Ascending aorta (tissue), 2 donors: ENCODE results near the gene WDR59. TPM values are rescaled to one million over a fixed set of nuclear protein-coding genes. Genes with fewer than 3 reads are reported as not detected.
"Not testable (repeated sequence)": the region's sequence is repeated elsewhere in the genome, so short reads cannot be mapped to it uniquely, and the experiment has no call there.

ENCODE experiments used
- DNase-seq, 2 donors: peaks; one replicate each; pipeline ENCODE4 v3.0.0-alpha.2; 2019; ENCODE audit warnings: low spot score in 2 of 2
- H3K27ac ChIP-seq, 2 donors: fragments of 200-600 bp; sonication (generic); one replicate each; pipeline ENCODE4 v1.5.1; 2016 to 2017; ENCODE audit warnings: mild to moderate bottlenecking in 1 of 2
- H3K27me3 ChIP-seq: fragments of 200-600 bp; sonication (generic); one replicate; pipeline ENCODE4 v1.5.1; 2017
- H3K36me3 ChIP-seq, 2 donors: fragments of 200-600 bp; sonication (generic); one replicate each; pipeline ENCODE4 v1.5.1; 2016
- H3K4me1 ChIP-seq, 2 donors: fragments of 200-600 bp; sonication (generic); one replicate each; pipeline ENCODE4 v1.5.1; 2016 to 2017; ENCODE audit warnings: mild to moderate bottlenecking in 1 of 2
- H3K4me3 ChIP-seq, 2 donors: fragments of 200-600 bp; sonication (generic); one replicate each; pipeline ENCODE4 v1.5.1; 2016 to 2017; ENCODE audit warnings: mild to moderate bottlenecking in 1 of 2
- H3K9me3 ChIP-seq, 2 donors: fragments of 200-600 bp; sonication (generic); one replicate each; pipeline ENCODE4 v1.5.1; 2016
- intact Hi-C: fragments of 100-400 bp; cut with DNase I; formaldehyde crosslinking; loops from one replicate; pipeline ENCODE4 v1.15.1; 2023
- total RNA-seq: library from RNA; depleted of rRNA; stranded (reverse); fragments of >200 nt; gene quantifications from one replicate; pipeline ENCODE4 v1.1.0, GENCODE V29; 2016
- TF ChIP-seq, protein P1 (sequence below), 3 experiments: fragments of 200-600 bp in 2 of 3; fragments of 450-650 bp in 1 of 3; sonication (generic) in 2 of 3; IDR thresholded peaks; one replicate each; pipeline ENCODE4 v1.5.1; 2016 to 2019; ENCODE audit warnings: antibody characterized with exemption in 3 of 3, mild to moderate bottlenecking in 1 of 3, moderate library complexity in 1 of 3

Gene WDR59
- total RNA-seq, 1 donor from 2014 or later = 22.0 TPM

DNA sequence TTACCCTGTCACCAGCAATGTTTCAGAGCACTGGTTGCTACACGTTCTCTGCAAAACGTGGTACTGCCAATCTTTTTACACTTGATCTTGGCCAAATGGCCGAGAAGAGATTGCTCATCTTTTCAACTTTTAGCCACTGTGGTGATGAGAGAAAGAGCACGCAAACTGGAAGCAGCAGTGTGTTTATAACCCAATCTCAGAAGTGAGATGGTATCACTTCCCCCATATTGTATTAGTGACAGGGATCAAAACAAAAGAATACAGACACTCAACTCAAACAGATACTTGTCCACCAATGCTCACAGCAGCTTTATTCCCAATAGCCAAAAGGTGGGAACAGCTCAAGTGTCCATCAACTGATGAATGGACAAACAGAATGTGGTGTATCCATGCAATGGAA is 138.2 kb downstream of the WDR59 start:
- no peak overlapping the region for H3K4me3 ChIP-seq
- no peaks in the 10 kb centered on the region for H3K9me3 ChIP-seq
- H3K27ac ChIP-seq = no peak overlapping the region
- intact Hi-C loops = no loop called here
- H3K4me1 ChIP-seq = no peaks in the 10 kb centered on the region
- TF ChIP-seq, protein P1, sequence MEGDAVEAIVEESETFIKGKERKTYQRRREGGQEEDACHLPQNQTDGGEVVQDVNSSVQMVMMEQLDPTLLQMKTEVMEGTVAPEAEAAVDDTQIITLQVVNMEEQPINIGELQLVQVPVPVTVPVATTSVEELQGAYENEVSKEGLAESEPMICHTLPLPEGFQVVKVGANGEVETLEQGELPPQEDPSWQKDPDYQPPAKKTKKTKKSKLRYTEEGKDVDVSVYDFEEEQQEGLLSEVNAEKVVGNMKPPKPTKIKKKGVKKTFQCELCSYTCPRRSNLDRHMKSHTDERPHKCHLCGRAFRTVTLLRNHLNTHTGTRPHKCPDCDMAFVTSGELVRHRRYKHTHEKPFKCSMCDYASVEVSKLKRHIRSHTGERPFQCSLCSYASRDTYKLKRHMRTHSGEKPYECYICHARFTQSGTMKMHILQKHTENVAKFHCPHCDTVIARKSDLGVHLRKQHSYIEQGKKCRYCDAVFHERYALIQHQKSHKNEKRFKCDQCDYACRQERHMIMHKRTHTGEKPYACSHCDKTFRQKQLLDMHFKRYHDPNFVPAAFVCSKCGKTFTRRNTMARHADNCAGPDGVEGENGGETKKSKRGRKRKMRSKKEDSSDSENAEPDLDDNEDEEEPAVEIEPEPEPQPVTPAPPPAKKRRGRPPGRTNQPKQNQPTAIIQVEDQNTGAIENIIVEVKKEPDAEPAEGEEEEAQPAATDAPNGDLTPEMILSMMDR (IDR thresholded peaks at IDR 0.05) = no peak
- H3K27me3 ChIP-seq = no peaks in the 10 kb centered on the region
- DNase-seq = no peak
- no peaks in the 10 kb centered on the region for H3K36me3 ChIP-seq

DNA sequence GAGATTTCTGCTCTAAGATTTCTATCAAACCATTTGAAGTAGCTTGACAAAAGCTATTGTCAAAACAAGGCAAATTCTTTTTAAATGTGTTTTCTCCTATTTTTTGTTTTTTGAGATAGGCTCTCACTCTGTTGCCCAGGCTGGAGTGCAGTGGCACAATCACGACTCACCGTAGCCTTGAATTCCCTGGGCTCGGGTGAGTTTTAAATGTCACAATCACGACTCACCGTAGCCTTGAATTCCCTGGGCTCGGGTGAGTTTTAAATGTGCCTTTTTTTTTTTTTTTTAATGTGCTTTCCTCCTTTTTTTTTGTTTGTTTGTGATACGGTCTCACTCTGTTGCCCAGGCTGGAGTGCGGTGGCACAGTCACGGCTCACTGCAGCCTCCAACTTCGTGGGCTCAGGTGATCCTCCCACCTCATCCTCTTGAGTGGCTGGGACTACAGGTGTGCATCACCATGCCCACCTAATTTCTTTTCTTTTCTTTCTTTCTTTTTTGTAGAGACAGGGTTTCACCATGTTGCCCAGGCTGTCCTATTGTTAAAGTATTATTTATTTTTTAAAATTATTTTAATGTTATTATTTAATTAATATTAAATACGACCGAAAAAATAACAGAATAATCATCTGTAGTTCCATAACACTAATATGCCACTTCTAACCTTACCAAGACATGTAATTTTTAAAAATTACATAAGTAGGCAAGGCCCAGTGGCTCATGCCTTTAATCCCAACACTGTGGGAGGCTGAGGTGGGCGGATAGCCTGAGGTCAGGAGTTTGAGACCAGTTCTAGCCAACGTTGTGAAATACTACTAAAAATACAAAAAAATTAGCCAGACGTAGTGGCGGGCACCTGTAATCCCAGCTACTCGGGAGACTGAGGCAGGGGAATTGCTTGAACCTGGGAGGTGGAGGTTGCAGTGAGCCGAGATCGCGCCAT is 140.6 kb downstream of the WDR59 start:
- no peaks in the 10 kb centered on the region for H3K36me3 ChIP-seq
- no peak for DNase-seq
- TF ChIP-seq, protein P1 (IDR thresholded peaks at IDR 0.05) = no peak
- H3K27ac ChIP-seq = no peak overlapping the region
- no peaks in the 10 kb centered on the region for H3K9me3 ChIP-seq
- H3K4me1 ChIP-seq = no peaks in the 10 kb centered on the region
- no peaks in the 10 kb centered on the region for H3K27me3 ChIP-seq
- H3K4me3 ChIP-seq = no peak overlapping the region
- intact Hi-C loops = no loop called here

DNA sequence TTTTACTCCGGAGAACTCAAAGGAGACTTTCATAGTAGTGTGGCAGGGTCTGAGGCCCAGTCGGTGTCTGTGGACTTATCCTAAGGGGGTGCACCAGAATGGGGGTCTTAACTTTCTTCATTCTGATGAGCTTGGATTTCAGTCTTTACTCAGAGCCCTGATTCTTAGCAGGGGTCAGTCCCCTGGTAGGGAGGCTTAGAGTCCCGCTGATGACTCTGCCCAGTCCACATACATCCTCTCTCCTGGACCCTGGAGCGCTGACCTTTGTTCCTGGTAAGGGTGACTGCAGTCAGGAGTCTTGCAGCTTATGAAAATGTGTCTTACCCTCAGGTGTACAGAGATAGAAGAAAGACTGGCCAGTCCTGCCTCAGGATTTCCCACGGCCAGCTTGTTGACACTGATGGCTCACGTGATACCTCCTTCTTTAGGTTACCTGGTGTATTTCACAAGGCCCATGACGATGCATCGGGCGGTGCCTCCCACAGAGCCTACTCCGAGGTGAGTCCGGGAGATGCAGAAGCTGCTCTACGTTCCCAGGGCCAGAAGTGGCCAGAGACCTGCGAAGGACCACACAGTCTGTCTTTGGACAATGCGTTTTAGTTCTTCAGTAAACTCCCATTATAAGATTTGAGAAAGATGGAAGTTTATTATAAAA is 141.4 kb downstream of the WDR59 start:
- intact Hi-C loops, H3K27me3 ChIP-seq: not testable (repeated sequence)

DNA sequence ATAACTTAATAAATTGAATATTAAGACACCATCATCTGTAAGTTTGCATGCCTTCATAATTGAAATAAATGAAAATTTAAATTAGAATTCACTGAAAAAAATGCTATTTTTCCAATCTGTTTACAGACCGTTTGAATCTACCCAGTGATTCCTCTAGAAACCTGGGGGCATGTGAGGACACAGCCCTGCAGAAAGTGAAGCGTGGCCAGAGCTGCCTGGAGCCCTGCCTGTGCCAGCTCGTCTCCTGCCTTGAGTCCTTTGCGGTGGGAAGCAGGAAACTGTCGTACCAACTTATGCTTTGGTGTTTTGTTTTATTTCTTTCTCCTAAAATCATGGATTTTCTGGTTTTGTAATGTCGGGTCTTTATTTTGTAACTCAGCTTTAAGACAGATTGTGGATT is 142.5 kb downstream of the WDR59 start:
- Histone ChIP-seq H3K4me1 (no peaks in the 10 kb centered on the region), H3K36me3 (no peaks in the 10 kb centered on the region), H3K9me3 (no peaks in the 10 kb centered on the region), H3K27ac (no peak overlapping the region), H3K27me3 (no peaks in the 10 kb centered on the region), H3K4me3 (no peak overlapping the region)
- no peak for DNase-seq
- TF ChIP-seq, protein P1 (IDR thresholded peaks at IDR 0.05) = no peak
- intact Hi-C loops = no loop called here

More for the DNA sequence above, 141.4 kb downstream of the WDR59 start:
- not testable (repeated sequence) for DNase-seq, H3K36me3 ChIP-seq, H3K4me3 ChIP-seq, H3K27ac ChIP-seq, H3K4me1 ChIP-seq, H3K9me3 ChIP-seq

DNA sequence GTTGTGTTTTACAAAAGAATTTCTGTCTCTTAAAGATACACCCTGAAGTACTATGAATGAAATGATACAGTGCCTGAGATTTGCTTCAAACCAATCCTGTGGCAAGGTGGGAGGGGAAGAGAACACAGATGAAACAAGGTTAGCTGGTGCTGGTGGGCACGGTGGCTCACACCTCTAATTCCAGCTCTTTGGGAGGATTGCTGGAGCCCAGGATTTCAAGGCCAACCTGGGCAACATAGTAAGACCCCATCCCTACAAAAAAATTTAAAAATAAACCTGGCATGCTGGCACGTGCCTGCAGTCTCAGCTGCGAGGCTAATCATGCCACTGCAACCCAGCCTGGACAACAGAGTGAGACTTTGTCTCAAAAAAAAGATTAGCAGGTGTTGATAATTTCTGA is 143.0 kb downstream of the WDR59 start:
- intact Hi-C loops = no loop called here
- H3K4me1 ChIP-seq = no peaks in the 10 kb centered on the region
- H3K27me3 ChIP-seq = no peaks in the 10 kb centered on the region
- TF ChIP-seq, protein P1 (IDR thresholded peaks at IDR 0.05) = no peak
- no peaks in the 10 kb centered on the region for H3K9me3 ChIP-seq
- no peak overlapping the region for H3K4me3 ChIP-seq
- H3K36me3 ChIP-seq = no peaks in the 10 kb centered on the region
- no peak overlapping the region for H3K27ac ChIP-seq
- no peak for DNase-seq

DNA sequence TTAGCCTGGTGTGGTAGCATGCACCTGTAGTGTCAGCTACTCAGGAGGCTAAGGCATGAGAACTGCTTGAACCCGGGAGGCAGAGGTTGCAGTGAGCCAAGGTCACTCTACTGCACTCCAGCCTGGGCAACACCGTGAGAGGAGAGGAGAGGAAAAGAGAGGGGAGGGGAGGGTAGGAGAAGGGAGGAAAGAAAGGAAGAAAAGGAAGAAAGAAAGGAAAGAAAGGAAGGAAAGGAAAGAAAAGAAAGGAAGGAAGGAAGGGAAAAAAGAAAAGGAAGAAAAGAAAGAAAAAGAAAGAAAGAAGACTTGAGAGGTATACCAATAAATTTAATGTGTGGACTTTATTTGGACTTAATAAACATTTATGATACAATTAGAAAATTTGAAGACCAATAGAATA is 143.5 kb downstream of the WDR59 start:
- intact Hi-C loops = no loop called here
- no peaks in the 10 kb centered on the region for H3K4me1 ChIP-seq
- no peak for DNase-seq
- no peaks in the 10 kb centered on the region for H3K27me3 ChIP-seq
- TF ChIP-seq, protein P1 (IDR thresholded peaks at IDR 0.05) = no peak
- H3K9me3 ChIP-seq = no peaks in the 10 kb centered on the region
- H3K36me3 ChIP-seq = no peaks in the 10 kb centered on the region
- no peak overlapping the region for H3K4me3 ChIP-seq
- H3K27ac ChIP-seq = no peak overlapping the region
